Measurements from ENCODE around the gene CMTM5.
A peak's percentile ranks its signal among the peaks of the same experiment; 100 is the strongest.

Gene CMTM5
- total RNA-seq: 0 reads per million in 9 experiments

- Mint-ChIP-seq H3K36me3 (ENCODE audit: insufficient read depth) (no peaks in the 10 kb centered on the region), H3K27ac (peak within 1 kb of the TSS in 1 of 2 donors; percentile 54), H3K9me3 (no peaks in the 10 kb centered on the region), H3K4me1 (ENCODE audit: low read depth in 2 of 2) (no peaks in the 10 kb centered on the region), H3K27me3 (peaks cover 9 to 48% of the 10 kb centered on the region in 2 donors), H3K4me3 (no peak within 1 kb of the TSS)
- no peak for ATAC-seq (replicated peaks)
- DNase-seq: no peak
These were observed at the start of gene CMTM5 for GRCh38 chr14:23376482-23377197. Gene CMTM5, plus strand, starts transcription at chr14:23377046. Its CDS starts 206 bp downstream, at chr14:23377252.

GRCh38 chr14:23327947-23328744 is 48.7 kb upstream of the CMTM5 start:
- no peak overlapping the region for H3K4me3 Mint-ChIP-seq
- ATAC-seq (replicated peaks) (peak; percentile 74), DNase-seq (peak; percentile 48 to 53 (median 50))
- no peaks in the 10 kb centered on the region for H3K27me3 Mint-ChIP-seq
- no peak overlapping the region for H3K27ac Mint-ChIP-seq
- H3K36me3 Mint-ChIP-seq (ENCODE audit: insufficient read depth): peaks cover 42% of the 10 kb centered on the region
- H3K9me3 Mint-ChIP-seq: no peaks in the 10 kb centered on the region
- peaks cover 1 to 4% of the 10 kb centered on the region in 2 donors for H3K4me1 Mint-ChIP-seq (ENCODE audit: low read depth in 2 of 2)

- DNase-seq (no peak), ATAC-seq (replicated peaks) (no peak)
- Mint-ChIP-seq H3K27ac (no peak overlapping the region), H3K27me3 (peaks cover 31 to 42% of the 10 kb centered on the region in 2 donors), H3K36me3 (ENCODE audit: insufficient read depth) (no peaks in the 10 kb centered on the region), H3K4me1 (ENCODE audit: low read depth in 2 of 2) (no peaks in the 10 kb centered on the region), H3K9me3 (no peaks in the 10 kb centered on the region), H3K4me3 (no peak overlapping the region)
These were observed 41.2 kb upstream of the CMTM5 start for GRCh38 chr14:23335623-23336022.

GRCh38 chr14:23339506-23340268 is 37.2 kb upstream of the CMTM5 start:
- no peak overlapping the region for H3K4me3 Mint-ChIP-seq
- H3K27ac Mint-ChIP-seq: no peak overlapping the region
- ATAC-seq (replicated peaks): no peak
- H3K4me1 Mint-ChIP-seq (ENCODE audit: low read depth in 2 of 2): no peaks in the 10 kb centered on the region
- H3K27me3 Mint-ChIP-seq: peaks cover 40 to 50% of the 10 kb centered on the region in 2 donors
- no peaks in the 10 kb centered on the region for H3K9me3 Mint-ChIP-seq
- no peak for DNase-seq
- no peaks in the 10 kb centered on the region for H3K36me3 Mint-ChIP-seq (ENCODE audit: insufficient read depth)

- no peak for ATAC-seq (replicated peaks)
- no peaks in the 10 kb centered on the region for H3K9me3 Mint-ChIP-seq
- no peak overlapping the region for H3K4me3 Mint-ChIP-seq
These were observed 32.4 kb upstream of the CMTM5 start for GRCh38 chr14:23344481-23344880.

GRCh38 chr14:23345987-23346692 is 30.7 kb upstream of the CMTM5 start:
- Mint-ChIP-seq H3K9me3 (no peaks in the 10 kb centered on the region), H3K27ac (no peak overlapping the region), H3K4me1 (ENCODE audit: low read depth in 2 of 2) (peaks cover 1 to 2% of the 10 kb centered on the region in 2 donors), H3K27me3 (peaks cover 42 to 67% of the 10 kb centered on the region in 2 donors), H3K4me3 (no peak overlapping the region), H3K36me3 (ENCODE audit: insufficient read depth) (peaks cover 3% of the 10 kb centered on the region)
- DNase-seq: no peak
- no peak for ATAC-seq (replicated peaks)

More at GRCh38 chr14:23344481-23344880, 32.4 kb upstream of the CMTM5 start:
- DNase-seq: no peak
- no peaks in the 10 kb centered on the region for H3K36me3 Mint-ChIP-seq (ENCODE audit: insufficient read depth)
- peaks cover 26 to 50% of the 10 kb centered on the region in 2 donors for H3K27me3 Mint-ChIP-seq
- no peak overlapping the region for H3K27ac Mint-ChIP-seq
- H3K4me1 Mint-ChIP-seq (ENCODE audit: low read depth in 2 of 2): no peaks in the 10 kb centered on the region

GRCh38 chr14:23346693-23347405 is 30.0 kb upstream of the CMTM5 start:
- no peak overlapping the region for H3K4me3 Mint-ChIP-seq
- ATAC-seq (replicated peaks) (no peak), DNase-seq (no peak)
- no peak overlapping the region for H3K27ac Mint-ChIP-seq
- peaks cover 43 to 69% of the 10 kb centered on the region in 2 donors for H3K27me3 Mint-ChIP-seq
- H3K4me1 Mint-ChIP-seq (ENCODE audit: low read depth in 2 of 2): peaks cover 3 to 5% of the 10 kb centered on the region in 2 donors
- H3K9me3 Mint-ChIP-seq: no peaks in the 10 kb centered on the region
- peaks cover 3% of the 10 kb centered on the region for H3K36me3 Mint-ChIP-seq (ENCODE audit: insufficient read depth)

- Mint-ChIP-seq H3K9me3 (no peaks in the 10 kb centered on the region), H3K4me1 (ENCODE audit: low read depth in 2 of 2) (peaks cover 3 to 5% of the 10 kb centered on the region in 2 donors), H3K27me3 (peaks cover 36 to 62% of the 10 kb centered on the region in 2 donors), H3K27ac (no peak overlapping the region), H3K4me3 (no peak overlapping the region), H3K36me3 (ENCODE audit: insufficient read depth) (peaks cover 3% of the 10 kb centered on the region)
- ATAC-seq (replicated peaks): no peak
- DNase-seq: no peak
These were observed 29.2 kb upstream of the CMTM5 start for GRCh38 chr14:23347406-23348296.

- ATAC-seq (replicated peaks): no peak
These were observed 28.6 kb upstream of the CMTM5 start for GRCh38 chr14:23348297-23348655.

GRCh38 chr14:23349156-23349845 is 27.5 kb upstream of the CMTM5 start:
- Mint-ChIP-seq H3K4me1 (ENCODE audit: low read depth in 2 of 2) (peaks cover 3 to 8% of the 10 kb centered on the region in 2 donors), H3K4me3 (no peak overlapping the region), H3K27ac (no peak overlapping the region), H3K9me3 (no peaks in the 10 kb centered on the region), H3K27me3 (peaks cover 53 to 79% of the 10 kb centered on the region in 2 donors), H3K36me3 (ENCODE audit: insufficient read depth) (peaks cover 5% of the 10 kb centered on the region)
- DNase-seq: no peak
- no peak for ATAC-seq (replicated peaks)

More at GRCh38 chr14:23348297-23348655, 28.6 kb upstream of the CMTM5 start:
- H3K4me1 Mint-ChIP-seq (ENCODE audit: low read depth in 2 of 2): peaks cover 3 to 8% of the 10 kb centered on the region in 2 donors
- no peak for DNase-seq
- peaks cover 5% of the 10 kb centered on the region for H3K36me3 Mint-ChIP-seq (ENCODE audit: insufficient read depth)
- no peak overlapping the region for H3K27ac Mint-ChIP-seq
- H3K9me3 Mint-ChIP-seq: no peaks in the 10 kb centered on the region
- no peak overlapping the region for H3K4me3 Mint-ChIP-seq
- H3K27me3 Mint-ChIP-seq: peaks cover 42 to 69% of the 10 kb centered on the region in 2 donors
